Thymus (tissue), 11 donors: Measurements from ENCODE around the gene FMN2. TPM values are rescaled to one million over a fixed set of nuclear protein-coding genes. Genes with fewer than 3 reads are reported as not detected.

ENCODE experiments used
- DNase-seq, 9 donors: peaks; one replicate each; pipeline ENCODE4 v3.0.0-alpha.2; 2013; ENCODE audit warnings: low spot score in 9 of 9, low read depth in 6 of 9, missing footprints in 1 of 9
- H3K27ac ChIP-seq, 2 donors: one replicate each; pipeline ENCODE4 v1.5.1; 2013; ENCODE audit warnings: control low read depth in 1 of 2, low read depth in 1 of 2, low read length in 1 of 2, mild to moderate bottlenecking in 1 of 2, moderate library complexity in 1 of 2
- H3K27me3 ChIP-seq, 2 donors: one replicate each; pipeline ENCODE4 v1.5.1; 2013; ENCODE audit warnings: low read length in 1 of 2; ENCODE audit not compliant: control insufficient read depth in 2 of 2, insufficient read depth in 1 of 2
- H3K36me3 ChIP-seq, 2 donors: one replicate each; pipeline ENCODE4 v1.5.1; 2013; ENCODE audit warnings: low read length in 1 of 2, mild to moderate bottlenecking in 1 of 2, moderate library complexity in 1 of 2; ENCODE audit not compliant: control insufficient read depth in 2 of 2, insufficient read depth in 2 of 2
- H3K4me1 ChIP-seq, 2 donors: one replicate each; pipeline ENCODE4 v1.5.1; 2013; ENCODE audit warnings: low read length in 2 of 2; ENCODE audit not compliant: control insufficient read depth in 2 of 2, insufficient read depth in 2 of 2
- H3K4me3 ChIP-seq, 2 donors: one replicate each; pipeline ENCODE4 v1.5.1; 2013; ENCODE audit warnings: low read length in 2 of 2, control low read depth in 1 of 2, mild to moderate bottlenecking in 1 of 2
- H3K9me3 ChIP-seq, 2 donors: one replicate each; pipeline ENCODE4 v1.5.1; 2013; ENCODE audit warnings: low read length in 1 of 2, mild to moderate bottlenecking in 1 of 2; ENCODE audit not compliant: control insufficient read depth in 2 of 2, insufficient read depth in 1 of 2
- WGBS: extraction: QIAGEN DNeasy Blood & Tissue Kit; methylation state at CpG from one replicate; pipeline ENCODE4 v1.1.7; 2013; 5-methylcytosine and 5-hydroxymethylcytosine counted together
- polyA plus RNA-seq: library from polyadenylated mRNA; stranded (reverse); fragments of 200-250 nt; gene quantifications from one replicate; pipeline ENCODE4 v1.2.3, GENCODE V29; 2013
- total RNA-seq: library from RNA; stranded (reverse); fragments of 120-200 nt; gene quantifications from one replicate; pipeline ENCODE4 v1.2.4, GENCODE V29; 2013
- donor health status: healthy.

Gene FMN2
- total and polyA plus RNA-seq, 2 donors: 0.14 to 0.24 TPM

GRCh38 chr1:240465531-240465940 lies 373.9 kb downstream of the FMN2 start:
- 35% methylated on average over 6 of the region's 6 CpGs for WGBS
- no peaks in the 10 kb centered on the region for H3K9me3 ChIP-seq
- H3K27ac ChIP-seq: no peak overlapping the region
- H3K36me3 ChIP-seq: no peaks in the 10 kb centered on the region
- DNase-seq: no peak
- no peaks in the 10 kb centered on the region for H3K27me3 ChIP-seq
- no peak overlapping the region for H3K4me3 ChIP-seq
- no peaks in the 10 kb centered on the region for H3K4me1 ChIP-seq

DNA sequence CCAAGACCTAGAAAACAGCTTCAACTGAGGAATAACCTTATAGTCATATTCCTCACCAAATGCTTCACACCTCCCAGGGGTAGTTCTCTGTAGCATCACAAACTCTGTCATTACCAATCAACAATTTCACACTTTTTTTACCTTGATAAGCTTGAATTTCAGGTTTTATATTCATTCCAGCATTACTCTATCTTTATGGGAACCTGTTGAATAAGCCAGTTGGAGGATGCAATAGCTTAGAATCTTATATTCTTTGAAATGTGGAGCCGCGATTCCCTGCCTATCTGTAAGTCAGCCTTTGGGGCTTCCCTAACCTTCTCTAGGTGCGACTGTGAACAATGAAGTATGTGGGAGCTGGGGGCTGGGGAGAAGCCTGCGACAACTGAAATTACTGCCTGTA lies 374.8 kb downstream of the FMN2 start:
- no peaks in the 10 kb centered on the region for H3K27me3 ChIP-seq
- DNase-seq: no peak
- H3K4me3 ChIP-seq: no peak overlapping the region
- WGBS: 90% methylated on average over 4 of the region's 4 CpGs
- H3K27ac ChIP-seq: no peak overlapping the region
- no peaks in the 10 kb centered on the region for H3K9me3 ChIP-seq
- no peaks in the 10 kb centered on the region for H3K4me1 ChIP-seq
- H3K36me3 ChIP-seq: no peaks in the 10 kb centered on the region

- no peak overlapping the region for H3K27ac ChIP-seq
- H3K4me3 ChIP-seq: no peak overlapping the region
- no peaks in the 10 kb centered on the region for H3K36me3 ChIP-seq
- no peak for DNase-seq
- H3K9me3 ChIP-seq: no peaks in the 10 kb centered on the region
- no peaks in the 10 kb centered on the region for H3K4me1 ChIP-seq
- H3K27me3 ChIP-seq: no peaks in the 10 kb centered on the region
Measured at GRCh38 chr1:240467895-240468294, 376.2 kb downstream of the FMN2 start.

DNA sequence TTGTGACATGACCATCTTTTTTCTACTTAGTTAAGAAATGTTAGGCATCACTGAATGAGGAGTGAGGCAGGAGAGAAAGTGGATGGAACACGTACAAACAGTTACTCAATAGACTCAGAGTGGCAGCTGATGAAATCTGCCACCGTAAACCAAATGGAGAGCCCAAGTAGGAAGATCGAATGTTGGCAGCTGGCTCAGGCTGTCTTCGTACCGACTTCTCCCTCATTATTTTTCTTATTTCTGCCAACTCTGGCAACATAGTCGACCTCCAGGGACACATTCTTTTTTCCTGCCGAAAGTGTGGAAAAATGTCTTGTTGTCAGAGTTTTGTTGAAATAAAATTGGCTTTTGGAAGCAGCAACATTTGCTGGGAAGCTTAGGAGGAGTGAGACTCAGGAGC lies 377.0 kb downstream of the FMN2 start:
- Histone ChIP-seq H3K9me3 (no peaks in the 10 kb centered on the region), H3K27me3 (no peaks in the 10 kb centered on the region), H3K4me1 (no peaks in the 10 kb centered on the region), H3K36me3 (no peaks in the 10 kb centered on the region), H3K4me3 (no peak overlapping the region), H3K27ac (no peak overlapping the region)
- no peak for DNase-seq
- WGBS: 84% methylated on average over 7 of the region's 7 CpGs

- no peaks in the 10 kb centered on the region for H3K4me1 ChIP-seq
Measured at GRCh38 chr1:240474133-240474614, 382.5 kb downstream of the FMN2 start.

DNA sequence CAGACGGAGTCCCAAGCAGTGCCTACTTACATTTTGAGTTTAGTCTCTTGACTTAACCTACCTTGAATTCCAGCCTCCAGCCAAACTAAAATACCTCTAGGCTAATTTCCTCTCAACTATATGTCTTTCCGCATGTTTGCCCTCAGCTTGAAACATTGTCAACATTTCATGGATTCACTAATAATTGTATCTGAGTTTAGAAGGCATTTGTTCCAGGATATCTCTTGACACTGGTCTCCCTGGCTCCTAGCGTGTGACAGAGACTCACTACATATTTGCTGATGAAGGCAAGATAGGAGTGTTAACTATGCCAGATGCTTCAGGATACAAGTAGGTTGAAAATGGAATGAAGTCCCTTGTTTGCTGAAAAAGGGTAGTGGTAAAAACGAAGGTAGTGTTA lies 384.1 kb downstream of the FMN2 start:
- H3K27me3 ChIP-seq: no peaks in the 10 kb centered on the region
- no peaks in the 10 kb centered on the region for H3K36me3 ChIP-seq
- no peak for DNase-seq
- H3K9me3 ChIP-seq: no peaks in the 10 kb centered on the region
- no peak overlapping the region for H3K4me3 ChIP-seq
- 82% methylated on average over 4 of the region's 4 CpGs for WGBS
- no peaks in the 10 kb centered on the region for H3K4me1 ChIP-seq
- H3K27ac ChIP-seq: no peak overlapping the region

More at GRCh38 chr1:240474133-240474614, 382.5 kb downstream of the FMN2 start:
- H3K27ac ChIP-seq: no peak overlapping the region
- DNase-seq: no peak
- no peaks in the 10 kb centered on the region for H3K27me3 ChIP-seq
- 74% methylated on average over 5 of the region's 5 CpGs for WGBS
- no peaks in the 10 kb centered on the region for H3K36me3 ChIP-seq
- no peak overlapping the region for H3K4me3 ChIP-seq
- no peaks in the 10 kb centered on the region for H3K9me3 ChIP-seq

DNA sequence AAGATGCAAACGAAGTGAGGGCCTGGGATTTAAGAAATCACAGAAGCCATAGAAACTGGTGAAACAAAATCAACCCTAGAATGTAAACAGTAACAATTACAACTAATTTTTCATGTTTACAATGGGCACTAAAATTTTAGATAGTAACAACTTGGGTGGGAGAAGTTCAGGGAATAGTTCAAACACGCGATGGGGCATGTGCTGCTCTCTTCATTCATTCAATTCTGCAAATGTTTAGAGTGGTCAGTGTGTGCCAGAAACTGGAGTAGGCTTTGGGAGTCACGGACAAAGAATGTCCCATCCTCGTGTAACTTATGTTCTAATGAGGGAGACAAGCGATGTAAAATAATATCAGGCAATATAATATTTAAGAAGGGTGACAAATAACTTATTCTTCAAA lies 386.9 kb downstream of the FMN2 start:
- Histone ChIP-seq H3K4me1 (no peaks in the 10 kb centered on the region), H3K9me3 (no peaks in the 10 kb centered on the region), H3K27me3 (no peaks in the 10 kb centered on the region), H3K36me3 (no peaks in the 10 kb centered on the region), H3K4me3 (no peak overlapping the region), H3K27ac (no peak overlapping the region)
- 89% methylated on average over 6 of the region's 6 CpGs for WGBS
- no peak for DNase-seq

- no peaks in the 10 kb centered on the region for H3K36me3 ChIP-seq
- H3K9me3 ChIP-seq: no peaks in the 10 kb centered on the region
- 91% methylated on average over 6 of the region's 6 CpGs for WGBS
- DNase-seq: no peak
- H3K27ac ChIP-seq: no peak overlapping the region
- H3K4me3 ChIP-seq: no peak overlapping the region
- H3K4me1 ChIP-seq: no peaks in the 10 kb centered on the region
- no peaks in the 10 kb centered on the region for H3K27me3 ChIP-seq
Measured at GRCh38 chr1:240484804-240485443, 393.2 kb downstream of the FMN2 start.

DNA sequence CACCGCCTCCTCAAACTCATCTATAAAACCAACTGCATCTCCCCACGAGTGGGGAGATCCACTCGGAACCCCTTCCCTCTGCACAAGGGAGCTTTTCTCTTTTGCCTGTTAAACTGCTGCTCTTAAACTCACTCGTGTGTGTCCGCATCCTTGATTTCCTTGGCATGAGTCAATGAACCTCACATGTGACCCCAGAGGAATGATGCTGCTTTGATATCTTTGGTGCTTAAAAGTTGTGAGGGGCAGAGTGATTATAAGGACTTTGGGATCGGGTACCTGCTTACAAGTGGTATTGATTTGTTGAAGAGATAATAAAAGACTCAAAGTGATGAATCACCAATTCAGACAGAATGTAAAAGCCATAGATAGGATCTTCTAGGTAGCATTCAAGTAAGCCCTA lies 394.9 kb downstream of the FMN2 start:
- DNase-seq: no peak
- H3K27me3 ChIP-seq: no peaks in the 10 kb centered on the region
- no peak overlapping the region for H3K4me3 ChIP-seq
- H3K9me3 ChIP-seq: no peaks in the 10 kb centered on the region
- H3K27ac ChIP-seq: no peak overlapping the region
- no peaks in the 10 kb centered on the region for H3K4me1 ChIP-seq
- H3K36me3 ChIP-seq: no peaks in the 10 kb centered on the region
- 88% methylated on average over 6 of the region's 6 CpGs for WGBS
